HepG2 (cell line): ENCODE data around the gene RABEP2.

Experiments used
- EEA1 ChIP-seq: sonication (generic); formaldehyde crosslinking; IDR thresholded peaks from 2 replicates; pipeline ENCODE4 v1.5.1; 2020; ENCODE audit warnings: mild to moderate bottlenecking, missing genetic modification reagents, borderline replicate concordance
- EP300 ChIP-seq, 3 experiments: sonication (generic) in 1 of 3; formaldehyde crosslinking in 1 of 3; IDR thresholded peaks; 2 replicates each; pipeline versions ENCODE4 v1.5.1 to v1.6.1; 2011 to 2020; ENCODE audit warnings: low read depth in 2 of 3, low read length in 2 of 3, borderline replicate concordance in 1 of 3, improper control_type of control experiment in 1 of 3, mild to moderate bottlenecking in 1 of 3, missing genetic modification reagents in 1 of 3, moderate library complexity in 1 of 3
- HCFC1 ChIP-seq: fragments of 150-350 bp; IDR thresholded peaks from 2 replicates; pipeline ENCODE4 v1.6.1; 2014; ENCODE audit warnings: low read depth, low read length
- MXD3 ChIP-seq: IDR thresholded peaks from 2 replicates; pipeline ENCODE4 v1.6.1; 2016; ENCODE audit warnings: mild to moderate bottlenecking, missing biosample characterization, missing genetic modification reagents
- NFATC3 ChIP-seq: sonication (generic); formaldehyde crosslinking; IDR thresholded peaks from 2 replicates; pipeline ENCODE4 v1.5.1; 2020; ENCODE audit warnings: mild to moderate bottlenecking, missing genetic modification reagents
- NFIC ChIP-seq: IDR thresholded peaks from 2 replicates; pipeline ENCODE4 v1.6.1; 2012; ENCODE audit warnings: mild to moderate bottlenecking, low read length, inconsistent platforms
- ZKSCAN8 ChIP-seq: IDR thresholded peaks from 2 replicates; pipeline ENCODE4 v1.6.1; 2016; ENCODE audit warnings: borderline replicate concordance, missing genetic modification reagents, missing compliant biosample characterization
- ZNF280B ChIP-seq: sonication (generic); formaldehyde crosslinking; IDR thresholded peaks from 2 replicates; pipeline ENCODE4 v1.5.0; 2020; ENCODE audit warnings: missing genetic modification reagents, mild to moderate bottlenecking, borderline replicate concordance
- ZNF7 ChIP-seq: IDR thresholded peaks from 2 replicates; pipeline ENCODE4 v1.6.1; 2016; ENCODE audit warnings: missing biosample characterization, missing genetic modification reagents
- TF ChIP-seq, protein P1 (sequence below): IDR thresholded peaks from 2 replicates; pipeline ENCODE4 v1.6.1; 2016; ENCODE audit warnings: missing biosample characterization, missing genetic modification reagents, low read depth
- TF ChIP-seq, protein P2 (sequence below): sonication (generic); formaldehyde crosslinking; IDR thresholded peaks from 2 replicates; pipeline ENCODE4 v1.5.0; 2020; ENCODE audit warnings: mild to moderate bottlenecking, missing genetic modification reagents, moderate library complexity
- TF ChIP-seq, protein P3 (sequence below), 2 experiments: IDR thresholded peaks; 2 replicates each; pipeline ENCODE4 v1.6.1; 2011 to 2012; ENCODE audit warnings: low read length in 2 of 2, borderline replicate concordance in 1 of 2, low read depth in 1 of 2, mild to moderate bottlenecking in 1 of 2, moderate library complexity in 1 of 2

DNA sequence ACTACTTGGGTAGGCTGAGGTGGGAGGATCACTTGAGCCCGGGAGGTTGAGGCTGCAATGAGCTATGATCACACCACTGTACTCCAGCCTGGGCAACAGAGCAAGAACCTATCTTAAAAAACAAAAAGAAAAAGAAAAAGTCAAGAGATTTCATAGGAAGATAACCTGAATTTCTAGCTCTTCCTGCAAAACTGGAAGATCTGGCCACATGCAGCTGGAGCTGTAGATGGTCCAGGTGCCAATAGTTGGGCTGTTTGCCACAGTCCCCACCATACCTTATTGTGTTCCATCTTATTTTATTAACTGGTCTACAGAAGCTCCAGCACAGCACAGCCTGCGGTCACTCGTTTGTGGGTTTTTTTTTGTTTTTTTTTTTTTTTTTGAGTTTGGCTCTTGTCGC, 31.7 kb downstream of the RABEP2 start:
- TF ChIP-seq ZNF280B (no peak), NFIC (no peak), HCFC1 (no peak), EP300 (IDR thresholded peaks at IDR 0.05; ENCODE audit: low read depth in 2 of 2, low read length in 2 of 2) (no peak), EP300 (CRISPR knock-in tag; IDR thresholded peaks at IDR 0.05; ENCODE audit: borderline replicate concordance) (no peak), NFATC3 (CRISPR knock-in tag) (no peak), ZKSCAN8 (CRISPR knock-in tag) (no peak), ZNF7 (CRISPR knock-in tag) (no peak), EEA1 (CRISPR knock-in tag) (no peak), MXD3 (CRISPR knock-in tag) (no peak)
- TF ChIP-seq, protein P1, sequence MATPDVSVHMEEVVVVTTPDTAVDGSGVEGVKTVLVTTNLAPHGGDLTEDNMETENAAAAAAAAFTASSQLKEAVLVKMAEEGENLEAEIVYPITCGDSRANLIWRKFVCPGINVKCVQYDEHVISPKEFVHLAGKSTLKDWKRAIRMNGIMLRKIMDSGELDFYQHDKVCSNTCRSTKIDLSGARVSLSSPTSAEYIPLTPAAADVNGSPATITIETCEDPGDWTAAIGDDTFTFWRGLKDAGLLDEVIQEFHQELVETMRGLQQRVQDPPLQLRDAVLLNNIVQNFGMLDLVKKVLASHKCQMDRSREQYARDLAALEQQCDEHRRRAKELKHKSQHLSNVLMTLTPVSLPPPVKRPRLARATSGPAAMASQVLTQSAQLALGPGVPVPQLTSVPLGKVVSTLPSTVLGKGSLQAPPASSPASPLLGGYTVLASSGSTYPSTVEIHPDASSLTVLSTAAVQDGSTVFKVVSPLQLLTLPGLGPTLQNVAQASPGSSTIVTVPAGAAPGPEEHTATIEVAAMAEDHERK, result no peak
- TF ChIP-seq, protein P2, sequence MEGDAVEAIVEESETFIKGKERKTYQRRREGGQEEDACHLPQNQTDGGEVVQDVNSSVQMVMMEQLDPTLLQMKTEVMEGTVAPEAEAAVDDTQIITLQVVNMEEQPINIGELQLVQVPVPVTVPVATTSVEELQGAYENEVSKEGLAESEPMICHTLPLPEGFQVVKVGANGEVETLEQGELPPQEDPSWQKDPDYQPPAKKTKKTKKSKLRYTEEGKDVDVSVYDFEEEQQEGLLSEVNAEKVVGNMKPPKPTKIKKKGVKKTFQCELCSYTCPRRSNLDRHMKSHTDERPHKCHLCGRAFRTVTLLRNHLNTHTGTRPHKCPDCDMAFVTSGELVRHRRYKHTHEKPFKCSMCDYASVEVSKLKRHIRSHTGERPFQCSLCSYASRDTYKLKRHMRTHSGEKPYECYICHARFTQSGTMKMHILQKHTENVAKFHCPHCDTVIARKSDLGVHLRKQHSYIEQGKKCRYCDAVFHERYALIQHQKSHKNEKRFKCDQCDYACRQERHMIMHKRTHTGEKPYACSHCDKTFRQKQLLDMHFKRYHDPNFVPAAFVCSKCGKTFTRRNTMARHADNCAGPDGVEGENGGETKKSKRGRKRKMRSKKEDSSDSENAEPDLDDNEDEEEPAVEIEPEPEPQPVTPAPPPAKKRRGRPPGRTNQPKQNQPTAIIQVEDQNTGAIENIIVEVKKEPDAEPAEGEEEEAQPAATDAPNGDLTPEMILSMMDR (CRISPR knock-in tag), result no peak
- TF ChIP-seq, protein P3, sequence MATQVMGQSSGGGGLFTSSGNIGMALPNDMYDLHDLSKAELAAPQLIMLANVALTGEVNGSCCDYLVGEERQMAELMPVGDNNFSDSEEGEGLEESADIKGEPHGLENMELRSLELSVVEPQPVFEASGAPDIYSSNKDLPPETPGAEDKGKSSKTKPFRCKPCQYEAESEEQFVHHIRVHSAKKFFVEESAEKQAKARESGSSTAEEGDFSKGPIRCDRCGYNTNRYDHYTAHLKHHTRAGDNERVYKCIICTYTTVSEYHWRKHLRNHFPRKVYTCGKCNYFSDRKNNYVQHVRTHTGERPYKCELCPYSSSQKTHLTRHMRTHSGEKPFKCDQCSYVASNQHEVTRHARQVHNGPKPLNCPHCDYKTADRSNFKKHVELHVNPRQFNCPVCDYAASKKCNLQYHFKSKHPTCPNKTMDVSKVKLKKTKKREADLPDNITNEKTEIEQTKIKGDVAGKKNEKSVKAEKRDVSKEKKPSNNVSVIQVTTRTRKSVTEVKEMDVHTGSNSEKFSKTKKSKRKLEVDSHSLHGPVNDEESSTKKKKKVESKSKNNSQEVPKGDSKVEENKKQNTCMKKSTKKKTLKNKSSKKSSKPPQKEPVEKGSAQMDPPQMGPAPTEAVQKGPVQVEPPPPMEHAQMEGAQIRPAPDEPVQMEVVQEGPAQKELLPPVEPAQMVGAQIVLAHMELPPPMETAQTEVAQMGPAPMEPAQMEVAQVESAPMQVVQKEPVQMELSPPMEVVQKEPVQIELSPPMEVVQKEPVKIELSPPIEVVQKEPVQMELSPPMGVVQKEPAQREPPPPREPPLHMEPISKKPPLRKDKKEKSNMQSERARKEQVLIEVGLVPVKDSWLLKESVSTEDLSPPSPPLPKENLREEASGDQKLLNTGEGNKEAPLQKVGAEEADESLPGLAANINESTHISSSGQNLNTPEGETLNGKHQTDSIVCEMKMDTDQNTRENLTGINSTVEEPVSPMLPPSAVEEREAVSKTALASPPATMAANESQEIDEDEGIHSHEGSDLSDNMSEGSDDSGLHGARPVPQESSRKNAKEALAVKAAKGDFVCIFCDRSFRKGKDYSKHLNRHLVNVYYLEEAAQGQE (IDR thresholded peaks at IDR 0.05; ENCODE audit: borderline replicate concordance in 1 of 2, low read depth in 1 of 2, low read length in 2 of 2), result no peak
